ENCODE measurements around the gene MTHFD2. TPM values are rescaled to one million over a fixed set of nuclear protein-coding genes. Genes with fewer than 3 reads are reported as not detected.
"Not testable (repeated sequence)": the region's sequence is repeated elsewhere in the genome, so short reads cannot be mapped to it uniquely, and the experiment has no call there.

The MTHFD2 gene
- total and polyA plus RNA-seq, 5 donors, result 6.7 to 18.0 (median 8.7) TPM

DNA sequence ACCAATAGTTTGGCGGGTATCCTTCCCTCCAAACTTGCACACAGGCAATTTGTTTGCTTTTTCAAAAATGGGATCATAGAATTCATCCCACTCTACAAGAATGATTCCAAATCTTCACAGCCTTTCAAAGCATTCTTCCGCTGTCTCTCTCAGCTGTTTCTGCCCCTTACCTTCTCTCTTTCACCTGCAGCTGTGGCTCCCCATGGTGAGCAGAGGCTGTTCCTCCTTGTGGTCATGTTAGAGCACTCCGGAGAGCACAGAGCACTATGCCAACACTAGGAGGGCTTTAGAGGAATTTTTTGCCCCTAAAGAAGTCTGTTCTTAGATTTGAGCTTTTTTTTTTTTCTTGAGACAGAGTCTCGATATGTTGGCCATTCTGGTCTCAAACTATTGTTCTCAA, 30.4 kb downstream of the MTHFD2 start:
- no peaks in the 10 kb centered on the region for H3K4me1 ChIP-seq (ENCODE audit: control insufficient read depth, insufficient read depth, low read length)
- WGBS, result 92% methylated on average over 4 of the region's 4 CpGs
- no peak overlapping the region for H3K4me3 ChIP-seq (ENCODE audit: low read length)
- no peak overlapping the region for H3K27ac ChIP-seq (ENCODE audit: low read length)
- no peaks in the 10 kb centered on the region for H3K27me3 ChIP-seq (ENCODE audit: control insufficient read depth, insufficient read depth)
- no peaks in the 10 kb centered on the region for H3K9me3 ChIP-seq (ENCODE audit: control insufficient read depth, low read length)
- no peak for DNase-seq
- ATAC-seq, result no peak
- intact Hi-C loops (cut with DNase I), result no loop called here

DNA sequence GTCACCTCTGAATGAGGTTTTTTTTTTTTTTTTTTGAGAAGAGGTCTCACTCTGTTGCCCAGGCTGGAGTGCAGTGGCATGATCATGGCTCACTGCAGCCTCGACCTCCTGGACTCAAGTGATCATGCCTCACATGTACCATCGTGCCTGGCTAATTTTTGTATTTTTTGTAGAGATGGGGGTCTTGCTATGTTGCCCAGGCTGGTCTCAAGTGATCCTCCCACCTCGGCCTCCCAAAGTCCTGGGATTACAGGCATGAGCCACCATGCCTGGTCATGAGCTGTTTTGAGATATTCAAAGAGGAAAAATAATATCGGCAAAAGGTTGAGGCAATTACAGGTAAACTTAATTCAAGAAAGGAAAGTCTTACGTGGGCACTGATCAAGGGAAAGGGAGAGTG, 31.4 kb downstream of the MTHFD2 start:
- H3K4me3 ChIP-seq (ENCODE audit: low read length); H3K27me3 ChIP-seq (ENCODE audit: control insufficient read depth, insufficient read depth); H3K9me3 ChIP-seq (ENCODE audit: control insufficient read depth, low read length); intact Hi-C loops (cut with DNase I); H3K4me1 ChIP-seq (ENCODE audit: control insufficient read depth, insufficient read depth, low read length); ATAC-seq; DNase-seq; H3K27ac ChIP-seq (ENCODE audit: low read length): not testable (repeated sequence)
- WGBS, result 91% methylated on average over 5 of the region's 5 CpGs

DNA sequence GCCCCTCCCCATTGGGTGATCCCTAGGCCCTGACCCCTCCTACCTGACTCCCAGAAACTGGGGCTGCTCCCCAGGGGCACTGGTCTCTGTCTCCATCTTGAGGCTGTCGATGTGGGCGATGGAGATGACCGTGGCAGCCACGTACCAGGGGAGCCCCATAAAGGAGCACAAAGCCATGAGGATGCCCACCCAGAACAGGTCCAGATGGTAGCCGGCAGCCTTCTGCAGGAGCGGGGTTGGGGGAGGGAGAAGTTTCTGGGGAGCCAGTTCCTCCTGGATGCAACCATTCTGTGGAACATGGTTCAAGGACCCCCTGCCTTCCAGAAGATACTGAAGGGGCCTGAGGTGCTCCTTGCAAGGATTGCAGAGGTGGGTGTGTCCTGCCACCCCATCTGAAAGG, 34.0 kb downstream of the MTHFD2 start:
- DNase-seq, result no peak
- H3K4me3 ChIP-seq (ENCODE audit: low read length), result no peak overlapping the region
- intact Hi-C loops (cut with DNase I), result no loop called here
- WGBS, result 93% methylated on average over 6 of the region's 6 CpGs
- H3K9me3 ChIP-seq (ENCODE audit: control insufficient read depth, low read length), result no peaks in the 10 kb centered on the region
- no peak overlapping the region for H3K27ac ChIP-seq (ENCODE audit: low read length)
- ATAC-seq, result peak in 1 of 2 donors; percentile 18
- H3K4me1 ChIP-seq (ENCODE audit: control insufficient read depth, insufficient read depth, low read length), result no peaks in the 10 kb centered on the region
- H3K27me3 ChIP-seq (ENCODE audit: control insufficient read depth, insufficient read depth), result no peaks in the 10 kb centered on the region

DNA sequence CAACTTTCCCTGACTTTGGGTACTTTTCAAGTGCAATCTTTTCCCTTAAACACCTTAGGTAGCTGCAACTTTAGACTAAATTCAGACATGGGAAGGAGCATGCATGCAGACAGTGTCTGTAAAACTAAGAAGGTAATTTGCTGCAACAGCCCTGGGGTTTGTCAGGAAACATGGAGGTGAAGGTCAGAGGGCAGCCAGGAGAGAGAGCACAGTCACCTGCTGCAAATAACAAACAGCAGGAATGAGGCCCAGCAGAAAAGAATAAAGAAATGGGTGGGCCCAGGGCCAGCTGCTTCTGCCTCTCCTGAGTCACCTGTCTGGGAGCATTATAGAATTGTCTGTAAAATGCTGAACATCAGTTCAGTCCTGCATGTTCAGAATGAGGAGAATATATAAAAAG, 35.2 kb downstream of the MTHFD2 start:
- Histone ChIP-seq H3K4me3 (ENCODE audit: low read length) (no peak overlapping the region), H3K27me3 (ENCODE audit: control insufficient read depth, insufficient read depth) (no peaks in the 10 kb centered on the region)
- DNase-seq, result no peak

DNA sequence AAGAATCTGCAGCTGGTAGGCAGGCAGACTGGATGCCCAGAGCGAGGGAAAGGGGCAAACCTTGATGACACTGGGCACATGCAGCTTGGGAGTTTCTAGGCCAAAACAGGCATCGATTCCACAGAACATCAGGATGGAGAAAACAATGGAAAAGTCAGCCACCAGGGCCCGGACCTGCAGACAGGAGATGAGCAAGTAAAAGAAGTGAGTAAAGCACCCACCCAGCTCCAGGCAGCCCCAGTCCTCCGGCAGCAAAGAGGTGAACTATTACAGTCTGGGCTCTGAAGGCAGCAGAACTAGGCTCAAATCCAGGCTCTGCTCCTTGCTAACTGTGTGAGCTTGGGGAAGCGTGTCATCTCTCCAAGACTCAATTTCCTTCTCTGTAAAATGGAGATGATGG, 36.6 kb downstream of the MTHFD2 start:
- Histone ChIP-seq H3K4me1 (ENCODE audit: control insufficient read depth, insufficient read depth, low read length) (no peaks in the 10 kb centered on the region), H3K4me3 (ENCODE audit: low read length) (no peak overlapping the region), H3K27me3 (ENCODE audit: control insufficient read depth, insufficient read depth) (no peaks in the 10 kb centered on the region), H3K27ac (ENCODE audit: low read length) (no peak overlapping the region), H3K9me3 (ENCODE audit: control insufficient read depth, low read length) (no peaks in the 10 kb centered on the region)
- ATAC-seq, result no peak
- WGBS, result 93% methylated on average over 5 of the region's 5 CpGs
- intact Hi-C loops (cut with DNase I), result no loop called here
- no peak for DNase-seq

More for the DNA sequence above, 35.2 kb downstream of the MTHFD2 start:
- H3K27ac ChIP-seq (ENCODE audit: low read length), result no peak overlapping the region
- no peaks in the 10 kb centered on the region for H3K9me3 ChIP-seq (ENCODE audit: control insufficient read depth, low read length)
- intact Hi-C loops (cut with DNase I), result no loop called here
- no peak for ATAC-seq
- H3K4me1 ChIP-seq (ENCODE audit: control insufficient read depth, insufficient read depth, low read length), result no peaks in the 10 kb centered on the region

DNA sequence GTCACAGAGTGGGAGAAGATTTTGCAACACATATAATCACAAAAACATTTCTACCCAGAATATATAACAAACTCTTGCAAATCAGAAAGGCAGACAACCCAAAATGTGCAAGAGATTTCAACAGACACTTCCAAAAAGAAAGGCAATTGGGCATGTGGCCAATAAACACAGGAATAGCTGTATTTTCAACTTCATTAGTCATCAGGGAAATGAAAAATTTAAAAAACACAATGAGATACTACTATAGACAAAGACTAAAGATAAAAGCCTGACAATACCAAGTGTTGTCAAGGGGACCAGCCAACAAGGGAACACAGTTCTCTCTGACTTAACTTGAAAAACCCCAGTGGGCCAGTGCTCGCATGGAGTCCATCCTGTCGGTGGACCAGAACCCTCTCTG, 40.5 kb downstream of the MTHFD2 start:
- intact Hi-C loops (cut with DNase I), result no loop called here
- 84% methylated on average over 2 of the region's 2 CpGs for WGBS
- Histone ChIP-seq H3K4me1 (ENCODE audit: control insufficient read depth, insufficient read depth, low read length) (peaks cover 2% of the 10 kb centered on the region), H3K4me3 (ENCODE audit: low read length) (no peak overlapping the region), H3K9me3 (ENCODE audit: control insufficient read depth, low read length) (no peaks in the 10 kb centered on the region), H3K27me3 (ENCODE audit: control insufficient read depth, insufficient read depth) (no peaks in the 10 kb centered on the region), H3K27ac (ENCODE audit: low read length) (no peak overlapping the region)
- DNase-seq (no peak), ATAC-seq (no peak)

DNA sequence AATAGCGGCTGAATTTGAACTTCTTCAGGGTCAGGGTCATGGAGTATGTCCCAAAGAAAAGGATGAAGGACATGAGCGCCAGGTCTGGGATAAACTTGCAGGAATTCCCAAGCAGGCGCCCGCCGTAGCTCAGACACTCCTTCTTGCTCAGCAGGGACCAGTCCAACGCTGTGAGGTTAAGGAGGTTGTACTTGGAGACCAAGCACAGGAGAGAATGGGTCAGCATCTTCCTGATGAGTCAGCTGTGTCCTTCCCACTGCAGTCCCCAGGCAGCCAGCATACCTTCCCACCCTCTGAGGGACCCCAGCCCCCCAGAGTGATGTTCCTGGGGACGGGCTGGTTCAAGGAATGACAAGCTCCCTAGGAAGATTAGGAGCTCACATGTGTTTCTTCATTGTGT, 40.9 kb downstream of the MTHFD2 start:
- Histone ChIP-seq H3K27me3 (ENCODE audit: control insufficient read depth, insufficient read depth) (no peaks in the 10 kb centered on the region), H3K4me3 (ENCODE audit: low read length) (no peak overlapping the region), H3K27ac (ENCODE audit: low read length) (no peak overlapping the region), H3K4me1 (ENCODE audit: control insufficient read depth, insufficient read depth, low read length) (peaks cover 2% of the 10 kb centered on the region), H3K9me3 (ENCODE audit: control insufficient read depth, low read length) (no peaks in the 10 kb centered on the region)
- intact Hi-C loops (cut with DNase I), result no loop called here
- 78% methylated on average over 7 of the region's 7 CpGs for WGBS
- ATAC-seq (no peak), DNase-seq (no peak)

DNA sequence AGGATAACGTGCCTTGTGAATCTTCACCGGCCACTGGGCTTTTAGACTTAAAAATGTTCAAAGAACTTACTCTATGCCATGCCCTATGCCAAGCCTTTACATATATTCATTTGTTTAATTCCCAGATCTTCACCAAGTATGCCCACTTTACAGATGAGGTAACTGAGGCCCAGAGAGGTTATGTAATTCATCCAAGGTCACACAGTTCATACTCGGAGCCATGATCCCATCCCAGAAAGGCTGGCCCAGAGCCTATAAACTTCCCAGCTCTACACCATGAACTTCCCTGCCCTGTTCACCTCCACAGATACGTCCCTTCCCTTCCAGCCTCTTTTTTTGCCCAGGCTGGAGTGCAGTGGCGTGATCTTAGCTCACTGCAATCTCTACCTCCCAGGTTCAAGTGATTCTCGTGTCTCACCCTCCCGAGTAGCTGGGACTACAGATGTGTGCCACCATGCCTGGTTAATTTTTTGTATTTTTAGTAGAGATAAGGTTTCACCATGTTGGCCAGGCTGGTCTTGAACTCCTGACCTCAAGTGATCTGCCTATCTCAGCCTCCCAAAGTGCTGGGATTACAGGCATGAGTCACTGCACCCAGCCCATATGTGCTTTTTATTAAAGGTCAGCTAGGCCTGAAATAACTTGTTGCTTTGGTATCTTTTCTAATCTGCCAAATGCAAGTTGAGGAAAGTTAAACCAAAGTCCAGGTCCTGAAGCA, 44.1 kb downstream of the MTHFD2 start:
- Histone ChIP-seq H3K9me3 (ENCODE audit: control insufficient read depth, low read length) (no peaks in the 10 kb centered on the region), H3K4me1 (ENCODE audit: control insufficient read depth, insufficient read depth, low read length) (peaks cover 2% of the 10 kb centered on the region), H3K4me3 (ENCODE audit: low read length) (no peak overlapping the region), H3K27ac (ENCODE audit: low read length) (no peak overlapping the region), H3K27me3 (ENCODE audit: control insufficient read depth, insufficient read depth) (no peaks in the 10 kb centered on the region)
- intact Hi-C loops (cut with DNase I), result no loop called here
- ATAC-seq, result no peak
- WGBS, result 88% methylated on average over 7 of the region's 7 CpGs
- no peak for DNase-seq

DNA sequence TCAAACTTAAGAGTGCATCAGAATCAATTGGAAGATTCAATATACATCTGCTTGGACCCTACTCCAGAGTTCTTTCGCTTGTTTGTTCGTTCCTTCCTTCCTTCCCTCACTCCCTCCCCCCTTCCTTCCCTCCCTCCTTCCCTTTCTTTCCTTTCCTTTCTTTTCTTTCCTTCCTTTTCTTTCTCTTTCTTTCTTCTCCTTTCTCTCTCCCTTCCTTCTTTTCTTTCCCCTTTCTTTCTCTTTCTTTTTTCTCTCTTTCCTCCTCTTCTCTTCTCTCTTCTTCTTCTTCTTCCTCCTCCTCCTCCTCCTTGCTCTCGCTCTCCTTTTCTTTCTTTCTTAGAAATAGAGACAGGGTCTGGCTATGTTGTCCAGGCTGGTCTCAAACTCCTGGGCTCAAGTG, 45.9 kb downstream of the MTHFD2 start:
- DNase-seq (no peak), ATAC-seq (no peak)
- Histone ChIP-seq H3K9me3 (ENCODE audit: control insufficient read depth, low read length) (no peaks in the 10 kb centered on the region), H3K27ac (ENCODE audit: low read length) (no peak overlapping the region), H3K4me3 (ENCODE audit: low read length) (no peak overlapping the region), H3K4me1 (ENCODE audit: control insufficient read depth, insufficient read depth, low read length) (peaks cover 2% of the 10 kb centered on the region), H3K27me3 (ENCODE audit: control insufficient read depth, insufficient read depth) (no peaks in the 10 kb centered on the region)
- 71% methylated on average over 3 of the region's 3 CpGs for WGBS
- intact Hi-C loops (cut with DNase I), result no loop called here

DNA sequence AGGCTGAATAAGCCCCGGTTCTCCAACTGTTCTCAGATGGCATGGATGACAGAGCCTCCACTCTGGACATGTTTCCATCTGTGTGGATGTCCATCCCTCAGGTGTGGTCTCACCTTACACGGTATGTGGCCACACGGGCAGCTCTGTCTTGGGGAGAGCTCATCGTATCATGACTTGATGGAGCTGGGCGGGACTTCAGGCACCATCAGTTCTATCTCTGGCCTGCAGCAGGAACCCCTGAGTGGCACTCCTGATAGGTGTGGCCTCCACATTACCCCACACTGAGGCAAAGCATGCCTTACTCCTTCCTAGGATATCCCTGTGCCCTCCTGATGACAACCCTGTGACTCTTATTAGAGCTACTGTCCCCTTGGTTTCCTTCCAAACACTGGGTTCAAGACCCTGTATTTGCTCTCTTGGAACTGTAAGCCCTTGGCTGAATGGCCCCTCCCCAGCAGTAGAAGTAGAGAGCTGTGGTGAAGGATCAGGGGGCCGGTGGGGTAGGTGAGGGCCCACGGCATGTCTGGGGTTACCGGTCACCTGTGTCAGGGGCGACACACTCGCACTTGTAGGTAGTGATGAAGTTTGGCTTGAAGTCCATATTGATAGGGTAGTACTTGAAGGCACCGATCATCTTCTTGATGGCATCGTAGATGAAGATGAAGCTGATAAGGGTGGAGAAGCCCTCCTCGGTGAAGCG, 48.2 kb downstream of the MTHFD2 start:
- H3K9me3 ChIP-seq (ENCODE audit: control insufficient read depth, low read length), result no peaks in the 10 kb centered on the region
- peaks cover 2% of the 10 kb centered on the region for H3K4me1 ChIP-seq (ENCODE audit: control insufficient read depth, insufficient read depth, low read length)
- intact Hi-C loops (cut with DNase I), result no loop called here
- H3K27ac ChIP-seq (ENCODE audit: low read length), result no peak overlapping the region
- DNase-seq (no peak), ATAC-seq (no peak)
- H3K27me3 ChIP-seq (ENCODE audit: control insufficient read depth, insufficient read depth), result no peaks in the 10 kb centered on the region
- no peak overlapping the region for H3K4me3 ChIP-seq (ENCODE audit: low read length)
- 94% methylated on average over 14 of the region's 14 CpGs for WGBS

DNA sequence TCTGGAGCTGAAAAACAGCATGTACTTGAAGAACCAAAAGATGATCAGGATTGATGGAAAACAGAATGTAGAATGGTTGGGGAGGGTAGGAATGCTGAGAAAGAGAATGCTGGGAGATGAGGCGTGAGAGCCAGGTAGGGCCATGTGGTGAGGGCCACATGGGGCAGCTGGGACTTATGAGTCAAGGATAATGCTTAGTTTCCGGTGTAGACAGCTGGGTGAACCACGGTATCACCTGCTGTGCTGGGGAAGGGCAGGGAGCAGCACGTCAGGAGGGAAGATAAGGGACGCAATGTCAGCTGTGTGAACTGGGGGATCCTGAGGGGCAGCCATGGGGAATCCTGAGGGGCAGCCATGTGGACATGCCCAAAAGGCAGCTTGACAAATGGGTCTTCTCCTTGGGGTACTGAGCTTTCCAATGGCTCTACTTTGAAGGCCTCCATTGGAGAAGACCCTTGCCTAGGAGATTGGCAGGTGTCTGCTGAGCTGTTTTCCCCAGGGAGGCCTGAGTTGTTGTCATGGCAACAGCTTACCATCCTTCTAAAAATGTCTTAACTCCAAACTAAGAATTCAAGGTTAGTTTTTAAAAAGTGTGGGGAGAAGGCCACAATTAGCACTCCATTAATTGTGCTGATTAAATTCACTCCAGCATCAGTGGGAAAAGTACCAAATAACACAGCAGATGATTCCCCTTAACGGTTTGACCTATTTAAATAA, 51.1 kb downstream of the MTHFD2 start:
- DNase-seq (no peak), ATAC-seq (no peak)
- no peak overlapping the region for H3K27ac ChIP-seq (ENCODE audit: low read length)
- no peaks in the 10 kb centered on the region for H3K27me3 ChIP-seq (ENCODE audit: control insufficient read depth, insufficient read depth)
- no peaks in the 10 kb centered on the region for H3K9me3 ChIP-seq (ENCODE audit: control insufficient read depth, low read length)
- no peak overlapping the region for H3K4me3 ChIP-seq (ENCODE audit: low read length)
- 68% methylated on average over 6 of the region's 6 CpGs for WGBS
- H3K4me1 ChIP-seq (ENCODE audit: control insufficient read depth, insufficient read depth, low read length), result peaks cover 1% of the 10 kb centered on the region
- intact Hi-C loops (cut with DNase I), result loop anchor here in 3 of 4 donors (5.0 to 10.0 kb wide), 3 partner anchors 83 to 88 kb away; no protein-coding TSS in a partner anchor
